RWPE2 (cell line): Measurements from ENCODE around the gene KLHDC1.

Source experiments
- ATAC-seq: fragments of 200-7000 bp; cut with Tn5 transposase; 3 replicates; pipeline ENCODE4 v1.9.1; 2021; ENCODE audit warnings: low read depth
- DNase-seq: peaks from one replicate; pipeline ENCODE4 v3.0.0-alpha.2; 2020; ENCODE audit warnings: low spot score
- H3K27ac ChIP-seq: fragments of 450-650 bp; 2 replicates; pipeline ENCODE4 v1.5.1; 2017; ENCODE audit warnings: mild to moderate bottlenecking; ENCODE audit not compliant: poor library complexity, severe bottlenecking
- H3K27me3 ChIP-seq: fragments of 250-450 bp; sonication (Bioruptor Pico); 2 replicates; pipeline ENCODE4 v1.5.1; 2021; ENCODE audit warnings: mild to moderate bottlenecking, moderate library complexity; ENCODE audit not compliant: insufficient read depth, poor library complexity, severe bottlenecking
- H3K36me3 ChIP-seq: fragments of 250-450 bp; sonication (Bioruptor Pico); 2 replicates; pipeline ENCODE4 v1.5.1; 2020; ENCODE audit warnings: low read depth, mild to moderate bottlenecking, moderate library complexity
- H3K4me1 ChIP-seq: fragments of 250-450 bp; sonication (Bioruptor Pico); 2 replicates; pipeline ENCODE4 v1.5.1; 2021; ENCODE audit warnings: mild to moderate bottlenecking, moderate library complexity; ENCODE audit not compliant: insufficient read depth, poor library complexity, severe bottlenecking
- H3K4me3 ChIP-seq: fragments of 250-450 bp; sonication (Bioruptor Pico); 2 replicates; pipeline ENCODE4 v1.5.1; 2021; ENCODE audit warnings: mild to moderate bottlenecking, moderate library complexity; ENCODE audit not compliant: severe bottlenecking
- H3K9me3 ChIP-seq: fragments of 250-450 bp; sonication (Bioruptor Pico); 2 replicates; pipeline ENCODE4 v1.5.1; 2021; ENCODE audit warnings: mild to moderate bottlenecking, moderate library complexity; ENCODE audit not compliant: severe bottlenecking
- CTCF ChIP-seq: fragments of 450-650 bp; IDR thresholded peaks from one replicate; pipeline ENCODE4 v1.5.1; 2017; ENCODE audit warnings: mild to moderate bottlenecking, moderate library complexity; ENCODE audit not compliant: poor library complexity, severe bottlenecking

KLHDC1 gene

GRCh38 chr14:49670475-49670874 lies 22.4 kb upstream of the KLHDC1 start:
- no peak for TF ChIP-seq CTCF
- ATAC-seq (no peak), DNase-seq (no peak)
- H3K36me3 ChIP-seq, result peaks cover 78% of the 10 kb centered on the region
- no peaks in the 10 kb centered on the region for H3K27me3 ChIP-seq
- H3K27ac ChIP-seq, result no peak overlapping the region
- no peaks in the 10 kb centered on the region for H3K4me1 ChIP-seq
- no peaks in the 10 kb centered on the region for H3K9me3 ChIP-seq
- H3K4me3 ChIP-seq, result no peak overlapping the region

- TF ChIP-seq CTCF, result no peak
- no peak overlapping the region for H3K27ac ChIP-seq
- no peaks in the 10 kb centered on the region for H3K4me1 ChIP-seq
- no peak for ATAC-seq
- no peaks in the 10 kb centered on the region for H3K27me3 ChIP-seq
- H3K4me3 ChIP-seq, result no peak overlapping the region
- DNase-seq, result no peak
- H3K36me3 ChIP-seq, result peaks cover 70% of the 10 kb centered on the region
- no peaks in the 10 kb centered on the region for H3K9me3 ChIP-seq
Measured at GRCh38 chr14:49673586-49673985, 19.3 kb upstream of the KLHDC1 start.

GRCh38 chr14:49677643-49678042 lies 15.3 kb upstream of the KLHDC1 start:
- ATAC-seq (peak; percentile 50; the same call in 1 of the 3 replicates), DNase-seq (no peak)
- no peaks in the 10 kb centered on the region for H3K27me3 ChIP-seq
- H3K9me3 ChIP-seq, result no peaks in the 10 kb centered on the region
- H3K4me1 ChIP-seq, result peaks cover 6% of the 10 kb centered on the region
- TF ChIP-seq CTCF, result no peak
- H3K4me3 ChIP-seq, result no peak overlapping the region
- H3K36me3 ChIP-seq, result peaks cover 85% of the 10 kb centered on the region
- H3K27ac ChIP-seq, result no peak overlapping the region

- Histone ChIP-seq H3K27ac (no peak overlapping the region), H3K27me3 (no peaks in the 10 kb centered on the region), H3K4me1 (peaks cover 6% of the 10 kb centered on the region), H3K9me3 (no peaks in the 10 kb centered on the region), H3K36me3 (peaks cover 84% of the 10 kb centered on the region), H3K4me3 (no peak overlapping the region)
- TF ChIP-seq CTCF, result no peak
- DNase-seq (no peak), ATAC-seq (peak; percentile 29; the same call in 1 of the 3 replicates)
Measured at GRCh38 chr14:49679271-49679670, 13.6 kb upstream of the KLHDC1 start.

GRCh38 chr14:49686425-49686824 lies 6.5 kb upstream of the KLHDC1 start:
- Histone ChIP-seq H3K27ac (no peak overlapping the region), H3K36me3 (peaks cover 30% of the 10 kb centered on the region), H3K4me3 (no peak overlapping the region), H3K9me3 (no peaks in the 10 kb centered on the region), H3K4me1 (no peaks in the 10 kb centered on the region), H3K27me3 (no peaks in the 10 kb centered on the region)
- no peak for ATAC-seq
- no peak for DNase-seq
- no peak for TF ChIP-seq CTCF
